MV-4-11 (cell line): ENCODE results near the gene RPTN.

Source experiments
- DNase-seq: peaks from one replicate; lab custom pipeline; 2025; lab: John Stamatoyannopoulos, UW

RPTN gene

GRCh38 chr1:152111515-152111968 is 47.5 kb downstream of the RPTN start:
- DNase-seq = no peak

- peak; percentile 51 for DNase-seq
Measured at GRCh38 chr1:152110860-152111514, 48.0 kb downstream of the RPTN start.

- peak; percentile 40 for DNase-seq
Measured at GRCh38 chr1:152110365-152110859, 48.6 kb downstream of the RPTN start.

- DNase-seq = no peak
Measured at GRCh38 chr1:152109998-152110294, 49.1 kb downstream of the RPTN start.

DNA sequence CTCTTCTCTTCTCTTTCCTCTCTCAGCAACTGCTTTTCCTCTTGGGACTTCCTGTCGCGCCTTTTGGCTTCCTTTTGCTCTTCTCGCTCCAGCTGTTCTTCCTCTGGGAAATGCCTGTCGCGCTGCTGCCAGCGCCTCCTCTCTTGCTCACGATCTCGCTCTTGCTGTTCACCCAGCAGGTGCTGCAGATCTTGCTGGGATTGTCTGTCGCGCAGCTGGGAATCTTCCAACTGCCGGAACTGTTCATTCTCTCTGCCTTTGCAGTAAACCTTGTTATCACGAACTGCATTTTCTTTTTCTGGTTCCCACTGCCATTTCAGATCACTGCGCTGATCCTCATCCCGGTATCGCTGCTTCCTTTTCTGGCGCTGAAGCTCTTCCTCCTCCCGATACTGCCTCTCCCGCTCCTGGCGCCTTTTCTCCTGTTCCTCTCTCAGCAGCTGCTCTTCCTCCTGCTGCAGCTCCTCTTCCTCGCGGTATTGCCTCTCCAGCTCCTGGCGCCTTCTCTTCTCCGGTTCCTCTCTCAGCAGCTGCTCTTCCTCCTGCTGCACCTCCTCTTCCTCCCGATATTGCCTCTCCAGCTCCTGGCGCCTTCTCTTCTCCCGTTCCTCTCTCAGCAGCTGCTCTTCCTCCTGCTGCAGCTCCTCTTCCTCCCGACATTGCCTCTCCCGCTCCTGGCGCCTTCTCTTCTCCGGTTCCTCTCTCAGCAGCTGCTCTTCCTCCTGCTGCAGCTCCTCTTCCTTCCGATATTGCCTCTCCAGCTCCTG is 49.6 kb downstream of the RPTN start:
- DNase-seq = no peak

DNA sequence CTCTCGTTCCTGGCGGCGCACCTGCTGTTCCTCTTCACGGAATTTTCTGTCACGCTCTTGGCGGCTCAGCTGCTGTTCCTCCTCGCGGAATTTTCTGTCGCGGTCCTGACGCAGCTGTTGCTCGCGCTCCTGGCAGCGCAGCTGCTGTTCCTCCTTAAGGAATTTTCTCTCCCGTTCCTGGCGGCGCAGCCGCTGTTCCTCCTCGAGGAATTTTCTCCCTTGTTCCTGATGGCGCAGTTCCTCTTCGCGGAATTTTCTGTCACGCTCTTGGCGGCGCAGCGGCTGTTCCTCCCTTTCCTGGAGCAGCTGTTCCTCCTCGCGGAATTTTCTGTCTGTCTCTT is 50.2 kb downstream of the RPTN start:
- no peak for DNase-seq

DNA sequence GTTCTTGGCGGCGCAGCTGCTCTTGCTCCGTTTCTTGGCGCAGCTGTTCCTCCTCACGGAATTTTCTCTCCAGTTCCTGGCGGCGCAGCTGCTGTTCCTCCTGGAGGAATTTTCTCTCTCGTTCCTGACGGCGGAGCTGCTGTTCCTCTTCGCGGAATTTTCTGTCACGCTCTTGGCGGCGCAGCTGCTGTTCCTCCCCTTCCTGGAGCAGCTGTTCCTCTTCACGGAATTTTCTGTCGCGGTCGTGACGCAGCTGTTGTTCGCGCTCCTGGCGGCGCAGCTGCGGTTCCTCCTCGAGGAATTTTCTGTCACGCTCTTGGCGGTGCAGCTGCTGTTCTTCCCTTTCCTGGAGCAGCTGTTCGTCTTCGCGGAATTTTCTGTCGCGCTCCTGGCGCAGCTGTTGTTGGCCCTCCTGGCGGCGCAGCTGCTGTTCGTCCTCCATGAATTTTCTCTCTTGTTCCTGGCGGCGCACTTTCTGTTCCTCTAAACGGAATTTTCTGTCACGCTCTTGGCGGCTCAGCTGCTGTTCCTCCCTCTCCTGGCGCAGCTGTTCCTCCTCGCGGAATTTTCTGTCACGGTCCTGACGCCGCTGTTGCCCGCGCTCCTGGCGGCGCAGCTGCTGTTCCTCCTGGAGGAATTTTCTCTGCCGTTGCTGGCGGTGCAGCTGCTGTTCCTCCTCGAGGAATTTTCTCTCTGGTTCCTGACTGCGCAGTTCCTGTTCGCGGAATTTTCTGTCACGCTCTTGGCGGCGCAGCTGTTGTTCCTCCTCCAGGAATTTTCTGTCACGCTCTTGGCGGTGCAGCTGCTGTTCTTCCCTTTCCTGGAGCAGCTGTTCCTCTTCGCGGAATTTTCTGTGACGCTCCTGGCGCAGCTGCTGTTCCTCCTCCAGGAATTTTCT is 50.8 kb downstream of the RPTN start:
- no peak for DNase-seq

DNA sequence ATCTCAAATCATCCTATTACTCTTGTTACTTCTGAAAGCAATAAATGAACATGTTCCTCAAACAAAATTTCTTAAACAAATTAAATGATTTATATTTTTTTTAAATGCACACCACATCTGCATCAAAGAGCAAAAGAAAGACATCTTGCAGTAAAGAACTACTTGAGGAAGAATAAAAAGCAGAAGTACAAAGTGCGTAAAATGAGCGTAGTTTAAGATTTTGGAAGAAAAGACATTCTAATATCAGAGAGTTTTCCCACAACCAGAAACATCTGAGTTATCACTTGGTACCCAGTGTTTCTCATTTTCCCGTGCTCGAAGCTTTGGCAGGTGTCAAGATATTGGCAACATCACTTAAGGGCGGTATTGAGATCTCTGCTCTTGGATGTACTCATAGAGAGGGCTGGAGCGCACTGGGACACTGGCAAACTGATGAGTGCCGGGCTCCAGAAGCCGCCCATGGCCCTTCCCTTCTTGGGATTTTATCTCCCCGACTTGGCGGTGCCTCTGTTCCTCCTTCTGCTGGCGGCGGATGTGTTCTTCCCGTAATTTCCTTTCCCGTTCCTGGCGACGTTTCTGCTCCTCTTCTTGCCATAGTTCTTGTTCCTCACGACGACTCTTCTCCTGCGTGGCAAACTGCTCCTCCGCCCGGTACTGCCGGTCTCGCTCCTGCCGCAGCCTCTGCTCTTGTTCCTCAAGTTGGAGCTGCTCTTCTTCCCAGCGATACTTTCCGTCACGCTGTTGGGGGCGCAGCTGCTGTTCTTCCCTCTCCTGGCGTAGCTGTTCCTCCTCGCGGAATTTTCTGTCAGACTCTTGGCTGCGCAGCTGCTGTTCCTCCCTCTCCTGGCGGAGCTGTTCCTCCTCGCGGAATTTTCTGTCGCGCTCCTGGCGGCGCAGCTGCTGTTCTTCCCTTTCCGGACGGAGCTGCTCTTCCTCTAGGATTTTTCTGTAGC is 51.7 kb downstream of the RPTN start:
- DNase-seq = peak; percentile 13

- no peak for DNase-seq
Measured at GRCh38 chr1:152104854-152105253, 54.2 kb downstream of the RPTN start.
